DMS 273 treated with DMSO at 0.1 percent for 48 hours (cell line): Measurements from ENCODE around the gene TBX4.

ENCODE experiments used
- DNase-seq: peaks from one replicate; lab custom pipeline; 2025; lab: John Stamatoyannopoulos, UW

The TBX4 gene

DNA sequence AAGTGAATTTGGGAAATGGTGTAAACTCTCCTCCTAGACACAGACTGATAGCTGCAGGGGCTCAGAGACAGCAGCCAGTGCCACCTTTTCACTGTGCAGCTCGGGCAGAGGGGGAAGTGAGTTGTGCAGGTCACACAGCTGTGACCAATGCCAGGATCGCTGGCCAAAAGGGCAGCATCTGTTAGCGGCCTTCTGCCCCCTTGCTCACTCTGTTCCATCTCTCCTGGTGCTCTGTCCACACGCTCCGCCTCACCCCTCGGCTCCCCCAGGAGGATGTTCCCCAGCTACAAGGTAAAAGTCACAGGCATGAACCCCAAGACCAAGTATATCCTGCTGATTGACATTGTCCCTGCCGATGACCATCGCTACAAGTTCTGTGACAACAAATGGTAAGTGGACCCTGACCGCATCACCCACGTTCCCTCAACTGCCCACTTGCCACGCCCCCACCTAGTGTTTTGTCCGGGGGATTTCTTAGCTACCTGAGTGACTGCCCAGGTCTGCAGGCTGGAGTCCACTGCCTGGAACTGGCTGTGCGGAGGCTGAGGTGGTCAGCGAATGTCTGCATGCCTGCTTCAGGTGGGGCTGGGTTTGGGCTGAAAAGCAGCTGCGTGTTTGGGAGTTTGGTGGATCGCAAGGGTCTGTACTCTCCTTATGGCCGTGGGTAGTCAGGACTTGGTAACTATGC, 13.5 kb downstream of the TBX4 start:
- no peak for DNase-seq

GRCh38 chr17:61466246-61466645, 14.0 kb downstream of the TBX4 start:
- no peak for DNase-seq

DNA sequence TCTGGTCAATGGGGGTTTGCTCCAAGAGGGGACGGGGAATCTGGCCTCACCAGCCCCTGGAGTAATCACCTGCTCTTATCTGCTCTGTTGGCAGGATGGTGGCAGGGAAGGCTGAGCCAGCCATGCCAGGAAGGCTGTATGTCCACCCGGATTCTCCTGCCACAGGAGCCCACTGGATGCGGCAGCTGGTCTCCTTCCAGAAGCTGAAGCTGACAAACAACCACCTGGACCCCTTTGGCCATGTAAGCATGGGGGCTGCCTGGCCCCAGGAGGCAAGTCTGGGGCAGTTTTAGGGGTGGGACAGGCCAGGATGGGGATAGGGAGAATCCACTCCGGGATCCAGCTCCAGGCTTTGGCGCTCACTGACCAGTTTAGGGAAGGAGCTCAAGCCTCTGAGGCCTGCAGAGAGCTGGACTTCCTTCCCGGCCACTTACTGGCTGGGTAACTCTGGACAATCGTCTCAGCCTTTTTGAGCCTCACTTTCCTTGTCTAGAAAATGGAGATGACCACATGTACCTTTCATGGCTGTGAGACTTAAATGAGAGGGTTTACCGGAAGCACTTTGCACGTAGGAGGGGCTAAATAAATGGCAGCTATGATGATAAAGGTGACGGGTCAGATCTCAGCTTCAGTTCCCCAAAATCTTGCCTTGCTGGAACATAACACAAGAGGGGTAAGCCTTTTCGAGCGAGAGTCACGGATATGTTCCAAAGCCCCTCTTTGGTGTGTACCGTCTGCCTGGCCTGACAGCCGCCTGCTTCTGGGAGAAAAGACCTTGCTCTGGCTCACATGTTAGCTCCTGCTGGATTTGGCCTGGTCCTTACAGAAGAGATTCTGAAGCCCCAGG, 15.4 kb downstream of the TBX4 start:
- no peak for DNase-seq

DNA sequence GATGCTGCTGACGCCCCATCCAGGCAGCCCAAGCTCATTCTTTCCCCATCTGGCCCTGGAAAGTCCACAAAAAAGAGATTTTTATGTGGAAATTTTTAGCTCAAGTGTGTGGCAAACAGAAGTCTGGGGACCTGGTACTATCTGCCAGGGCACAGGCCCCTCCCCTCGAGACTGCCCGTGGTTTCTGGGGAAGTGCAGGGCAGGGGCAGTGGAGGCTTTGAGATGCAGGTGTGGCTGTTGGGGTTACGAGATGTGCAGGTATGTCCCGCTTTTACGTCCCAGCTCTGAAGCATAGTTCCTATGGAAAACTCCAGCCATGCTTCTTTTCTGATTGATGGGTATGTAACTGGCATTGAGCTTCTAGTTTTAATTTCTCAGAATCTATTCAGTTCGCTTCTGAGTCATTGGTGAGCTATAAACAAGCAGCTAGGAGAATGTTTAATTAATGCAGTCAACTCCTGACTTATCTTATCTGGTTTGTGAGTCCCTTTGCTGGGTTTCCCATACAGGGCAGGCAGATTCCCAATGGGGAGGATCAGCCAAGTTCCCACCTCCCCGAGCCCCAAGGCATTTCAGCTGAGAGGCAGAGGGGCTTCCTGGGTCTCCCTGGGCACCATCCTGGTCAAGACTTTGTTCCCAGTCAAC, 16.2 kb downstream of the TBX4 start:
- no peak for DNase-seq

GRCh38 chr17:61469474-61469873, 17.3 kb downstream of the TBX4 start:
- no peak for DNase-seq

GRCh38 chr17:61469949-61470348, 17.7 kb downstream of the TBX4 start:
- no peak for DNase-seq

DNA sequence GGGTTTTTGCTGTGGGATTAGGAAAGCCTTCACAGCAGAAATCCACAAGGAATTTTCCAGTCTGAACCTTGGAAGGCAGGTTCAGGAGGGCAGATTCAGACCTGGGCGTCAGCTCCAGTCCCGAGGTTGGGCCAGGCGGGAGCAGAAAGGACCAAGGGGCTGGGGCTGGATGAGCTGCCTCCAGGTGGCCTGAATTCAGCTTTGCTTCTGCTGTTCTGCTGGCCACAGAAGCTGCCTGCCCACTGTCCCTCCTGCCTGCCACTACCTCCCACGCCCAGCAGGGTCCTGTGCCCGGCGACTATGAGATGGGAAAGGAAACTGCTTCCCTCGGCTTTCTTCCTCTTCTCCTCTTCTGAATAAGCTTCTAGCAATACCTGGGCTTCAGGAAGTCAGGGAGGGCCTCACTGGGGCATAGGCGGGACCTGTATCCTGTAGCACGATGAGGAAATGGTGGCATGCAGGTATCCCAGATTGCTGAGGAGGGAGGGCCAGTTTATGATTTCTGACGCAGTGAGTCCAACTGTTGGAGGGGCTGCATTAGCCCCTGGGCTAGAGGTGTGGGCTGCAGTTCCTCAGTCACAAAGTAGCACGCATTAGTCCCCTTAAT, 18.4 kb downstream of the TBX4 start:
- no peak for DNase-seq

- no peak for DNase-seq
Observed at GRCh38 chr17:61474235-61474927, 22.2 kb downstream of the TBX4 start.

- no peak for DNase-seq
Observed at GRCh38 chr17:61474934-61475333, 22.7 kb downstream of the TBX4 start.

GRCh38 chr17:61475726-61476125, 23.5 kb downstream of the TBX4 start:
- no peak for DNase-seq

- DNase-seq: no peak
Observed at GRCh38 chr17:61476476-61477203, 24.4 kb downstream of the TBX4 start.

- DNase-seq: no peak
Observed at GRCh38 chr17:61477204-61477834, 25.1 kb downstream of the TBX4 start.

DNA sequence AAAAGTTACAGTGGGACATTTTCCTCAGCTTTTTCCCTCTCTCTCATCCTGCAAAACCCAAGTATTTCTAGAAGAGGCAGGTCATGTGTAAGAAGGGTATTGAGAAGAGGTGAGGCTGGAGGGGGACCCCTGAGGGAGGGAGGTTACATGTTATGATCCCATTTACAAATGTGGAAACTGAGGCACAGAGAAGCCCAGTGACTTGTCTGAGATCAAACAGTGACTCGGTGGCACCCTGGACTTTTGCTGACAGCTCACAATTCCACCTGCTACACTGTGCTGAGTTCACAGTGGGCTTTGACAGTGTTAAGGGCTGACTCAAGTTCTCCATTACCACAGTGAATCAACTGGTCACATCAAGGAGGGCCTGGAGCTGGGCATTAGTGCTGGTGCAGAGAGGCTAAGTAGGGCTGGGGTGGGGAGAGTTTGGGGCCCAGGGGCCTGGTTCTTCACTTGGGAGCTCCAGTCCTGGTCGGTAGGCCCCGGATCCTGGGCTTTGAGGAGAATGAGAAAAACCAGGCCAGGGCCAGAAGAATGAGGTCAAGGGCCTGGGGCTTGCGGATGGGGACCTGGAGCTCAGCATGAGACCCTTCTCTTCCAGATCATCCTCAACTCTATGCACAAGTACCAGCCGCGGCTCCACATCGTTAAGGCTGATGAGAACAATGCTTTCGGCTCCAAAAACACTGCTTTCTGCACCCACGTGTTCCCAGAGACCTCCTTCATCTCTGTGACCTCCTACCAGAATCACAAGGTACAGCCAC, 26.0 kb downstream of the TBX4 start:
- DNase-seq: no peak

DNA sequence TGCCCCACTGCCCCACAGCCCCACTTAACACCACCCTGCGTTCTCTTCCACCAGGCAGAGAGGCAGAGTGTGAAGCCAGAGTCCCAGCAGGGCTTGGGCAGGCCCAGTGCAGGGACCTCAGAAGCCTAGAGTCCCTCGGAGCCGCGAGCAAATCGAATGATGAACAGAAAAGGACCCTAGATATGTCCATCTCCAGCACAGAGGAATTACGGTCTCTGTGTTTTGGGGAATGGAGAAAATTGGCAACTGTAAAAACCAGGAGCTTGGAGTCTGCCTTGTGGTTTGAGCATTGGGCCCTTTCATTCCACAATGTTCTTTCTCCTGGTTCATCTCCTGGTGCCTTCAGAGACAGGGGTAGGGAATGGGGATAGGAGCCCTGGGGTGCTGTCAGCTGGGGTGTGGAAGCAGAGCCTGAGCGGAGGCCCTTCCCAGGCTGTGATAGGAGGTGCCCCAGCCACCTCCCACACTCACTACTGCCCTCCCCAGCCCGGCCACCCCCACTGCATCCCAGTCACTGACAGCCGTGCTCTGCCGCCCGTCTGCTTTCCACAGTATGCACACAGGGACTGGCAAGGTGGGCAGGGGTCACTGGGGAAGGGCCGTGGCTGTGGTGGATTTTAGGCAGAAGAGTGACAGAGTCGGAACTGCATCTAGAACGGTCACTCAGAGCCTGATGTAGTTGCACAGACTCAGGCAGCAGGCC, 26.7 kb downstream of the TBX4 start:
- no peak for DNase-seq

DNA sequence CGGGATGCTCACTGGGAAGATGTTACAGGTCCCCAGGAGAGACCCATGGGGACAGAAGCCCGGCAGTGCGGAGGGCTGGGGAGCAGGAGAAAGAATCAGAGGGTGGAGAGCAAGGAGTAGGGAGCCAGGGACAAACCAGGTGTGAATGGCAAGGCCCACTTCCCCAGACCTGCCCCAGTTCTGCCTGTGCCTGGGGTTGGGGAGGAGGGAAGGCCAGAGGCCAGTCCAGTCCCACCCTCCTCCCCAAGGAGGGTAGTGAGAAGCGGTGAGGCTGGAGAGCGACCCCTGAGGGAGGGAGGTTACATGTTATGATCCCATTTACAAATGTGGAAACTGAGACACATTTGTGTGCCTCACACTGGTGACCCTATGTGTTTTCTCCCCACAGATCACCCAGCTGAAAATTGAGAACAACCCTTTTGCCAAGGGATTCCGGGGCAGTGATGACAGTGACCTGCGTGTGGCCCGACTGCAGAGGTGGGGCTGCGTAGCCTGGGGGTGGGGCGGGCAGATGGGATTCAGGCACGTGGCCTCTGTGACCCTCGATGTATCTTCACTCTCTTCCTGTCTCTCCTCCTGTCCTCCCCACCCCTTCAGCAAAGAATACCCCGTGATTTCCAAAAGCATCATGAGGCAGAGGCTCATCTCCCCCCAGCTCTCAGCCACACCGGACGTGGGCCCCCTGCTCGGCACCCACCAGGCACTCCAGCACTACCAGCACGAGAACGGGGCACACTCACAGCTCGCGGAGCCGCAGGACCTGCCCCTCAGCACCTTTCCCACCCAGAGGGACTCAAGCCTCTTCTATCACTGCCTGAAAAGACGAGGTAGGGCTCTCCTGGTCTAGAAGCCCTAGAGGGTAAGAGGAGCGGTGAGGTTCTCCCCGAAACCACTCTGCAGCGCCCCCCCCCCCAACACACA, 27.5 kb downstream of the TBX4 start:
- no peak for DNase-seq

DNA sequence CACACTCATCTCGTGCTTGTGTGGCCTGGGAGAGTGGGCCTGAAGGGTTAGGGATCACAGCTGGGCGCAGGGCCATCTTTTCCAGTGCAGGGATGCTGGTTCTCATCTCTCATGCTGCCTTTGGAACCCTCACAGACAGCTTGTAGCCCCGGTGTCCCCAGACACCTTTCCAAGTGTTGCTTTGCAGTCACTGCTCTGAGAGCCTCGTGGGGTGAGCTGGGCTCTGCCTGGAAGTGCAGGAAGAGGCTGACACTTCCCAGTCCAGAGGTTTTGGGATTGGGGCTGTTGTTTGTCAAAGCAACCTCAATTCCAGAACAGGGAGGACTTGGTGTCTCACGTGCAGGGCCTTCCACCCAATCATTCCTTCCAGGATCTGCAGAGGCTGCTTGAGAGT, 28.2 kb downstream of the TBX4 start:
- no peak for DNase-seq

- DNase-seq: no peak
Observed at GRCh38 chr17:61481421-61481820, 29.2 kb downstream of the TBX4 start.

DNA sequence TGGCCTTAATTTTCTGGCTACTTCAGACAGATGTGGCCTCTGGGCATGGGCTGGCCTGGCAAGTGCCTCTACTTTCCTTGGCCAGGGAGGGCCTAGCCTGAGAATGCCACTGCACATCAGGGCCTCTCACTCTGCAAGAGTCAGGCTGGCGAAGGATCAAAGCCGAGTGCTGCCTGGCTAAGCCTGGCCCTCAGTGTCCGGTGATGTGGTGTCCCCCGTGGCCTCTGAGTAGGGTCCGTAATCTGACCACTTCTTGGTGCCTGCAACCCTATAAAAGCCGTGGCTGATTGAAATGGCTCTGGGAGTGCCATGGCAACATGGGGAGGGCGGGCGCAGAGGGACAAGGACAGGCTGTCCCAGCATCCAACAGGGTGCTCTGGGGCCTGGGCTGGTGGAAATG, 30.2 kb downstream of the TBX4 start:
- no peak for DNase-seq

GRCh38 chr17:61483778-61484116, 31.5 kb downstream of the TBX4 start:
- DNase-seq: no peak
